Transverse colon (tissue), 4 donors: ENCODE measurements around the gene CYRIA. TPM values are rescaled to one million over a fixed set of nuclear protein-coding genes. Genes with fewer than 3 reads are reported as not detected.

ENCODE experiments used
- DNase-seq: peaks from one replicate; pipeline ENCODE4 v3.0.0-alpha.2; 2019
- H3K27ac ChIP-seq, 4 donors: fragments of 200-600 bp; sonication (generic); 2 replicates each; pipeline ENCODE4 v1.5.1; 2016 to 2018; ENCODE audit warnings: inconsistent platforms in 4 of 4
- H3K27me3 ChIP-seq: fragments of 200-600 bp; sonication (generic); 2 replicates; pipeline ENCODE4 v1.5.1; 2017; ENCODE audit warnings: inconsistent platforms
- H3K36me3 ChIP-seq, 4 donors: fragments of 200-600 bp; sonication (generic); 2 replicates each; pipeline ENCODE4 v1.5.1; 2017 to 2019; ENCODE audit warnings: inconsistent platforms in 4 of 4
- H3K4me1 ChIP-seq, 4 donors: fragments of 200-600 bp; sonication (generic); 2 replicates each; pipeline ENCODE4 v1.5.1; 2017 to 2020; ENCODE audit warnings: inconsistent platforms in 4 of 4
- H3K4me3 ChIP-seq, 4 donors: fragments of 200-600 bp; sonication (generic); 1 replicate in 1 of 4; 2 replicates in 3 of 4; pipeline versions ENCODE4 v1.5.1 to v1.6.1; 2017 to 2019; ENCODE audit warnings: inconsistent platforms in 4 of 4
- H3K9me3 ChIP-seq, 2 donors: fragments of 200-600 bp; sonication (generic); 2 replicates each; pipeline ENCODE4 v1.5.1; 2017 to 2019; ENCODE audit warnings: inconsistent platforms in 2 of 2
- CTCF ChIP-seq, 5 experiments: fragments of 200-600 bp in 3 of 5; fragments of 450-650 bp in 2 of 5; sonication (generic) in 3 of 5; IDR thresholded peaks; 1 replicate in 2 of 5; 2 replicates in 3 of 5; pipeline ENCODE4 v1.5.1; 2016 to 2017; ENCODE audit warnings: antibody characterized with exemption in 5 of 5, inconsistent platforms in 3 of 5, mild to moderate bottlenecking in 2 of 5, moderate library complexity in 1 of 5
- EP300 ChIP-seq: sonication (generic); formaldehyde crosslinking; IDR thresholded peaks from one replicate; pipeline ENCODE4 v1.6.1; 2017; ENCODE audit warnings: antibody characterized with exemption, low read depth
- POLR2A ChIP-seq: fragments of 450-650 bp; IDR thresholded peaks from one replicate; pipeline ENCODE4 v1.6.1; 2016; ENCODE audit warnings: antibody characterized with exemption, mild to moderate bottlenecking, moderate library complexity
- POLR2AphosphoS5 ChIP-seq, 3 donors: sonication (generic); formaldehyde crosslinking; IDR thresholded peaks; one replicate each; pipeline ENCODE4 v1.6.1; 2016; ENCODE audit warnings: antibody characterized with exemption in 3 of 3
- WGBS, 2 donors: methylation state at CpG; one replicate each; pipeline ENCODE4 v1.1.5; 2018; ENCODE audit warnings: low coverage in 1 of 2; 5-methylcytosine and 5-hydroxymethylcytosine counted together
- in situ Hi-C, 4 donors: fragments of 200-750 bp; cut with MboI; loops; one replicate each; pipeline versions ENCODE4 v1.15.0 to v1.15.1; 2017; ENCODE audit warnings: low sequenced_read_pairs in 3 of 4, low pct_ligation_motif_present in 1 of 4, low pct_unique_long_range_greater_than_20kb in 1 of 4
- intact Hi-C: fragments of 100-400 bp; cut with DNase I; formaldehyde crosslinking; loops from one replicate; pipeline ENCODE4 v1.15.1; 2023; ENCODE audit warnings: low total_unique reads
- total RNA-seq, 4 donors: library from RNA; depleted of rRNA; stranded (reverse); fragments of >200 nt; gene quantifications; one replicate each; pipeline ENCODE4 v1.1.0, GENCODE V29; 2016

The CYRIA gene
- 1 to 10 TPM in 3 of 4 donors, under 1 TPM in 1; 0.20 to 8.4 (median 2.6) TPM for total RNA-seq

DNA sequence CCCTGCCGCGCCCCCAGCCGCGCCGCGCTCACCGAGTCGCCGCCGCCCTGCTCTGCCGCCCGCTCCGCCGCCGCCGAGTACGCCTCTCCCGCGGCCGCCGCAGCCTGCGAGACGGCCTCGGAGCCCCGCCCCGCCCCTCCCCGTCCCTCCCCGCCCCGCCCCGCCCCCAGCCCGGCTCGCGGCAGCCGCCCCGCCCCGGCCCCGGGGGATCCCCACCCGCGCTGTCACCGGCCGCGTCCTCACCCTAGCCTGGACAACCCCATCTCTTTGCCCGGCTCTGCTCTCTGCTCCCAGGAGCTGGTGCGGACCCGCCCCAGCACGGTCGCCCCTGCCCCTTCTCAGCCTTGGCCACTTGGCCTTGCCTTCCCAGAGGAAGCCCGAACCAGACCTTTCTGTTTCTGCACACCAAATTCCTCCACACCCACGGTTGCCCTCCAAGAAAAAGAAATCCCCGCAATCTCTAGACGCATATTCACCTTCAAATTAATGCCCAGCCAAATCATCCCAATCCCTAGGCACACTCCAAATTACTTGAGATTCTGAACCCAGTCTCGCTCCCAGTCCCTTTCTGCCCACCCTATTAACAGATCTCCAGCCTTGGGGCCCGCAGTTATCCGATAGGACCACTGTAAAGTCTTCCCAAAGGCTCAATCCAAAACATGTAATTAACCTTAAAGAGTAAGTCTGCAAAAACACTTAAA, at the start of gene CYRIA:
Gene CYRIA (minus strand): TSS at position 87 of the 701 bp plus-strand sequence. CDS start 77,715 bp downstream, outside the sequence.
- Histone ChIP-seq H3K36me3 (no peaks in the 10 kb centered on the region), H3K27me3 (peaks cover 25% of the 10 kb centered on the region), H3K4me3 (peak within 1 kb of the TSS; percentile 44 to 74 (median 56)), H3K9me3 (no peaks in the 10 kb centered on the region), H3K4me1 (peaks cover 2 to 46% (median 10%) of the 10 kb centered on the region in 4 donors), H3K27ac (peak within 1 kb of the TSS; percentile 61 to 79 (median 73))
- peak; percentile 77 for DNase-seq
- in situ Hi-C loops, result no loop called here
- WGBS, 2 donors, result 14 to 27% methylated on average over 9 to 16 of the region's 54 CpGs
- intact Hi-C loops, result no loop called here
- TF ChIP-seq POLR2AphosphoS5 (IDR thresholded peaks at IDR 0.05), result peak in 1 of 3 donors; percentile 52
- TF ChIP-seq CTCF (IDR thresholded peaks at IDR 0.05), result no peak

GRCh38 chr2:16713011-16713423, 47.4 kb upstream of the CYRIA start:
- 73 to 78% methylated on average over 5 of the region's 5 CpGs for WGBS, 2 donors
- intact Hi-C loops, result no loop called here

DNA sequence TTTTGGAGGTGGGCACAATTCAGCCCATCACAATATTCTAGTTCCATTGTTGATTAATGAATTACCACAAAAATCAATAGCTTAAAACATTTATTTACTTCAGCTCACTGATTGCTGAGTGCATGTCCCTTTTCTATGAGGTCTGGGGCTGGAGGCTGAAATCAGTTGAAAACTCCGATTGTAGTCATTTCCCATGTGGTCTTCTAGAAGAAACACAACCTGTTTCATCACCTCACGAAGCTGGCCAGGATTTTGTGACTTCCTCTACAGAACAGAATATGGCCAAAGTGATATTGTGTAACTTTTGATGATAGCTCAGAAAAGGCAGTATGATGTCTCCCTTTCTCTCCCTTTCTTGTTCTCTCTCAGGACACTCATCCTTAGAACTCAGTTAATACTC, 44.1 kb upstream of the CYRIA start:
- DNase-seq, result no peak
- Histone ChIP-seq H3K4me1 (no peaks in the 10 kb centered on the region), H3K36me3 (no peaks in the 10 kb centered on the region), H3K27ac (no peak overlapping the region), H3K9me3 (no peaks in the 10 kb centered on the region), H3K4me3 (no peak overlapping the region), H3K27me3 (no peaks in the 10 kb centered on the region)
- TF ChIP-seq POLR2A (no peak), POLR2AphosphoS5 (IDR thresholded peaks at IDR 0.05) (no peak), CTCF (IDR thresholded peaks at IDR 0.05) (no peak), EP300 (no peak)
- 80 to 89% methylated on average over 1 to 2 of the region's 2 CpGs for WGBS, 2 donors
- intact Hi-C loops (no loop called here), in situ Hi-C loops (no loop called here)

More at GRCh38 chr2:16713011-16713423, 47.4 kb upstream of the CYRIA start:
- Histone ChIP-seq H3K27me3 (no peaks in the 10 kb centered on the region), H3K9me3 (no peaks in the 10 kb centered on the region), H3K4me1 (no peaks in the 10 kb centered on the region), H3K4me3 (no peak overlapping the region), H3K36me3 (no peaks in the 10 kb centered on the region), H3K27ac (no peak overlapping the region)
- no peak for TF ChIP-seq POLR2A
- TF ChIP-seq CTCF (IDR thresholded peaks at IDR 0.05), result no peak
- TF ChIP-seq POLR2AphosphoS5 (IDR thresholded peaks at IDR 0.05), result no peak
- TF ChIP-seq EP300, result no peak
- no peak for DNase-seq
- in situ Hi-C loops, result no loop called here

DNA sequence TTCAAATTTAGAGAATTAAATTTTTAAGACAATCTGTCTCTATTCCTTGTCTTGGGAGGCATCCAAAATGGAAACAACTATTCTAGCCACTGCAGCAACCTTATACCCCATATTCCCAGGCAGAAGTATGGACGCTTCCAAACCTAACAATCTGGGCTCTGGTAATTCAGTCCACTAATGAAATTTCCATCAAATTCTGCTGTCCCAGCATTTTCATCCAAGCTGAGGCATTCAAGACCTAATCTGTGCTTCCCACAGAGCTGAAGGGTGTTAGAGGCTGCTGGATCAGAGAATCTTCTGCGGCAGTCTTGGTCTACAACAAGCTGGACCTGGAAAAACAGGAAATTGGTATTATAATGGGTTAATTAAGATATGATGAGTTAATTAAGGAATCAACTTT, 42.5 kb upstream of the CYRIA start:
- no peaks in the 10 kb centered on the region for H3K36me3 ChIP-seq
- TF ChIP-seq POLR2AphosphoS5 (IDR thresholded peaks at IDR 0.05) (no peak), EP300 (no peak), POLR2A (no peak), CTCF (IDR thresholded peaks at IDR 0.05) (no peak)
- intact Hi-C loops (no loop called here), in situ Hi-C loops (no loop called here)
- no peaks in the 10 kb centered on the region for H3K27me3 ChIP-seq
- no peaks in the 10 kb centered on the region for H3K4me1 ChIP-seq
- no peak overlapping the region for H3K4me3 ChIP-seq
- no peak overlapping the region for H3K27ac ChIP-seq
- no peaks in the 10 kb centered on the region for H3K9me3 ChIP-seq
- no peak for DNase-seq
- WGBS, 2 donors, result 90 to 94% methylated on average over 2 of the region's 2 CpGs
